ENCODE measurements around the gene UNC79.

The UNC79 gene

DNA sequence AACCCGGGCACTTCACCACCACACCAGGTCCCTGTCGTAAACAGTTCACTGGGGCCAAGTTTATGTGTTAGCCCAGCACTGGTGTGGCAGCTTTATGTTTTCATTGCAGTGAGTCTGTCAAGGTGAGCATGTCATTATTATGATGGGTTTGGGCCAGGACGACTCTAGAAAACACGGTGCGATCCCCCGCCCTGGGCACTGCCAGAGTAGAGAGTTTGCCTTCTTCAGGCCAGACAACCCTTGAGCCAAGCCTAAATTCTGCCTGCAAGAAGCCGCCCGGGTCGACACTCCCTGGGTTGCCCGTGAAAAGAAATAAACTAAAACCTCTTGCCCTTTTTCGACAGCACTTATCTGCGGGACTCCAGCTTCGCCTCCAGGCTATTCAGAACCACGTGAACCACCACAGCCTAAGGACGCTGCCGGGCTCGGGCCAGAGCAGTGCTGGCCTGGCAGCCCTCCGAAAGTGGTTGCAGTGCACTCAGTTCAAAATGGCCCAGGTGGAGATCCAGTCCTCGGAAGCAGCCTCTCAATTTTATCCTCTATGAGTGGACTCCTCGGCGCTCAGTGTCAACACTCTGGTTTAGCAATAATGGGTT, 275.7 kb downstream of the UNC79 start:
- no peaks in the 10 kb centered on the region for H3K27me3 ChIP-seq (ENCODE audit: insufficient read depth, insufficient read length)
- no peaks in the 10 kb centered on the region for H3K9me3 ChIP-seq (ENCODE audit: insufficient read depth, low read length)
- TF ChIP-seq YY1 (IDR thresholded peaks at IDR 0.05; ENCODE audit: insufficient read depth, insufficient read length): no peak
- TF ChIP-seq ZNF274 (IDR thresholded peaks at IDR 0.05; ENCODE audit: low read depth, low read length): no peak
- no peak for TF ChIP-seq SUZ12 (IDR thresholded peaks at IDR 0.05; ENCODE audit: extremely low read depth, insufficient read depth, insufficient read length)
- no peak overlapping the region for H3K4me3 ChIP-seq (ENCODE audit: insufficient read length, low read depth)
- peaks cover 2% of the 10 kb centered on the region for H3K4me1 ChIP-seq (ENCODE audit: insufficient read depth, insufficient read length)
- H3K9ac ChIP-seq (ENCODE audit: insufficient read length, low read depth): no peak overlapping the region
- no peak for DNase-seq (ENCODE audit: low read depth, low spot score)
- no peaks in the 10 kb centered on the region for H3K36me3 ChIP-seq (ENCODE audit: insufficient read depth, insufficient read length, low read length)

DNA sequence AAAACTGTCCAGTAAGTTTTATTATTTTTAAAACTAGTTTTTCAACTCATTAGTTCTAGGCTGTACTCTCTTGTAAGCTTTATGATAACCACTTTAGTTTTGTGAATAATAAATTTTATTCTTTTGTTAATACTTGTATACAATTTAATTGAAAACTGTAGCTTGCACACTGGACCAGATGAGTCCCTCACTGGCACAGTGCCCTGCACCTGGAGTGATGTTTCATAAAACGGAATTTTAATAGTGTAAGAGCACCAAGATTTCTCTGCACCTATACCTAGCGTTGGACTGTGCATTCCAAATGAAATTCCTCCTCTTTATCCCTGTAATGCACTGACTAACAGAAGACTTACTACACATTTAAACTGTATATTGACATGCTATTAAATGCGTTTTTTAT, 276.7 kb downstream of the UNC79 start:
- H3K9me3 ChIP-seq (ENCODE audit: insufficient read depth, low read length): no peaks in the 10 kb centered on the region
- no peaks in the 10 kb centered on the region for H3K27me3 ChIP-seq (ENCODE audit: insufficient read depth, insufficient read length)
- no peak for DNase-seq (ENCODE audit: low read depth, low spot score)
- peaks cover 5% of the 10 kb centered on the region for H3K4me1 ChIP-seq (ENCODE audit: insufficient read depth, insufficient read length)
- H3K4me3 ChIP-seq (ENCODE audit: insufficient read length, low read depth): no peak overlapping the region
- H3K36me3 ChIP-seq (ENCODE audit: insufficient read depth, insufficient read length, low read length): no peaks in the 10 kb centered on the region
- TF ChIP-seq SUZ12 (IDR thresholded peaks at IDR 0.05; ENCODE audit: extremely low read depth, insufficient read depth, insufficient read length) (no peak), YY1 (IDR thresholded peaks at IDR 0.05; ENCODE audit: insufficient read depth, insufficient read length) (no peak), ZNF274 (IDR thresholded peaks at IDR 0.05; ENCODE audit: low read depth, low read length) (no peak)
- no peak overlapping the region for H3K9ac ChIP-seq (ENCODE audit: insufficient read length, low read depth)

DNA sequence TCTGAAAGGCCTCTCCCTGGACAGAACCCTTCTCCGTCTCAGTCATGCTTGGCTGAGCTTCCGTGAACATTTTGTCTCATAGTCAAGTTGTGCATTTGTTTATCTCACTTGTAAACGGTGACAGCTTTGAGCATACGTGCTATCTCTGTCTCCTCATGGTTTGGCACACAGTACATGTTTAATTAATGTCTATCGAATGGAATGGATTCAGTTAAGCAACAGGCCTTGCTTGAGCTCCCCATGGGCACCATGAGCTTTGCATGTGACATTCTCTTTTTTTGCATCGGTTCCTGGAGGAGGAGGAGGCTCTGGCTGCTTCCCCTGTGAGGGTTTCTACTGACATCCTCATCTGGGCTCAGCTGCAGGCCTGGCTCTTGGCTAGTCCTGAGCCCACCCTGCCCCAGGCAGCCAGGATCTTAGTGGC, 277.6 kb downstream of the UNC79 start:
- Histone ChIP-seq H3K9ac (ENCODE audit: insufficient read length, low read depth) (no peak overlapping the region), H3K9me3 (ENCODE audit: insufficient read depth, low read length) (no peaks in the 10 kb centered on the region), H3K27me3 (ENCODE audit: insufficient read depth, insufficient read length) (no peaks in the 10 kb centered on the region), H3K36me3 (ENCODE audit: insufficient read depth, insufficient read length, low read length) (no peaks in the 10 kb centered on the region), H3K4me1 (ENCODE audit: insufficient read depth, insufficient read length) (peaks cover 8% of the 10 kb centered on the region), H3K4me3 (ENCODE audit: insufficient read length, low read depth) (no peak overlapping the region)
- no peak for DNase-seq (ENCODE audit: low read depth, low spot score)
- no peak for TF ChIP-seq YY1 (IDR thresholded peaks at IDR 0.05; ENCODE audit: insufficient read depth, insufficient read length)
- TF ChIP-seq SUZ12 (IDR thresholded peaks at IDR 0.05; ENCODE audit: extremely low read depth, insufficient read depth, insufficient read length): no peak
- no peak for TF ChIP-seq ZNF274 (IDR thresholded peaks at IDR 0.05; ENCODE audit: low read depth, low read length)

DNA sequence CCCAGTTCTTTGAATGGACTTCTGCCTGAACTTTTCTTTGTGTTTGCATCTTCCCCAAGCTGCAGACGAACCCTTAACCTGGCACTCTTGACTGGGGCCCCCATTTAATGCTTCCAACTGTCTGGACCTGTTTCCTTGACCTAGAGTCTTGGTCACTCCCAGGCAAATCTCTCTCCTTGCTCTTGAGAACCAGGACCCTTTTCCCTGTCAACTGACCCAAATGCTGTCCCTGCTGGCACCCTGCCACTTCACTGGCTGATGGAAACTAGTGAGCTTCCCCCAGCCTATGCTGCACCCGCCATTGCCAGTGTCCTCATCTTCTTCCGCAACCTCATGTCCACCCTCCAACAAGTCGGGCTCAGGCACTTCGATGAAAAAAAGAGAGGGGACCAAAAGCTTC, 278.1 kb downstream of the UNC79 start:
- no peak for TF ChIP-seq YY1 (IDR thresholded peaks at IDR 0.05; ENCODE audit: insufficient read depth, insufficient read length)
- no peak for TF ChIP-seq SUZ12 (IDR thresholded peaks at IDR 0.05; ENCODE audit: extremely low read depth, insufficient read depth, insufficient read length)
- no peak for TF ChIP-seq ZNF274 (IDR thresholded peaks at IDR 0.05; ENCODE audit: low read depth, low read length)
- H3K4me1 ChIP-seq (ENCODE audit: insufficient read depth, insufficient read length): peaks cover 8% of the 10 kb centered on the region
- no peak for DNase-seq (ENCODE audit: low read depth, low spot score)

DNA sequence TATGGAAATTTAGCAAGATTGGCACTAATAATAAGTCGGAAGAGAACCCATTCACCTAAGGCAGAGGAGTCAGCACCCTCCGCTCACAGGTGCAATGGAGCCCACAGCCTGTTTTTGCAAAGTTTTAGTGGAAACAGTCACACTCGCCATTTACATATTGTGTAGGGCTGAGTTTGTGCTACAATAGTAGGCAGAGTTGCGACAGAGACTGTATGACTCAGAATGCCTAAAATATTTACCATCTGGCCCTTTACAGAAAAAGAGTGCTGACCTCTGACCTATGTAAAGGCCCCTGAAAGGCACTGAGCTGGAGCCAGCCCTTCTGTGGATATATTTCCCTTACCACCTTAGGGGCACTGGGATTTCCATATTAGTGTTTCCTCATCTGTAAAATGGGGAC, 278.5 kb downstream of the UNC79 start:
- DNase-seq (ENCODE audit: low read depth, low spot score): no peak
- no peak overlapping the region for H3K4me3 ChIP-seq (ENCODE audit: insufficient read length, low read depth)

More for the DNA sequence above, 278.1 kb downstream of the UNC79 start:
- no peak overlapping the region for H3K4me3 ChIP-seq (ENCODE audit: insufficient read length, low read depth)
- H3K9ac ChIP-seq (ENCODE audit: insufficient read length, low read depth): no peak overlapping the region
- H3K9me3 ChIP-seq (ENCODE audit: insufficient read depth, low read length): no peaks in the 10 kb centered on the region
- no peaks in the 10 kb centered on the region for H3K27me3 ChIP-seq (ENCODE audit: insufficient read depth, insufficient read length)
- no peaks in the 10 kb centered on the region for H3K36me3 ChIP-seq (ENCODE audit: insufficient read depth, insufficient read length, low read length)

DNA sequence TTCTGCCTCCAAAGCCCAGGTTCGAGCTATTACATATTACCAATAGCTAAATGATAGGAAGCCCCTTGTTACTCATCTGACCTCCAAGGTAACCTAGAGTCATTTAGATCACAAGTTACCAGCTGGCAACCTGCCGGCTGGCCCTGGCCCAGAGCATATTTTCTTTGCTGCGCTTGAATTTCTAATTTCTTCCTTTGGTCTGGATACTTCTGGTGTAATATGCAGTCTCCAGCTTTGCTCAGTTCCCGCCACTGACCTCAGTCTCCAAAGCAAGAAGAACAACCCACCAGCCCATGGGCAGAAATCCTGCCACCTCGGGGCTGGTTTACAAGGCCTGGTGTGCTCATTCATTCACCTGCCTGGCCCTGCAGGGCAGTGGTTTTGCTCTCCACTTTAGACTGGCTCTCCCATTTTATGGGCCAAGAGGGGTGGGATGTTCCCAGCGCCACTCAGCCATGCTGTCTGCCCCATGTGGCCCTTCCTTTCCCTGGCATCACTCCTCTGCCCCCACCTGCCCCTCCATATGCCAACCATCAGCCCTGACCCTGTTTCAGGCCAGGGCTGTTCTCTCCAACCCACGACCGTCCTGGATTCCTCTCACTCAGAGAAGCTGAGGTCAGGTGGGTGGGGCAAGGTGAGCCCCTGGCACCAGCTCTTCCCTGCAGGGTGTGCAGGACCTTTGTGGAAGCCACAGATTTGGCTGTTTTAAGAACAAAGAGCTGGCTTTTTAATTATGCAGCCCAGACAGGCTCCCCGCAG, 281.5 kb downstream of the UNC79 start:
- TF ChIP-seq ZNF274 (IDR thresholded peaks at IDR 0.05; ENCODE audit: low read depth, low read length): no peak
- no peak for TF ChIP-seq SUZ12 (IDR thresholded peaks at IDR 0.05; ENCODE audit: extremely low read depth, insufficient read depth, insufficient read length)
- no peak for TF ChIP-seq YY1 (IDR thresholded peaks at IDR 0.05; ENCODE audit: insufficient read depth, insufficient read length)
- H3K9ac ChIP-seq (ENCODE audit: insufficient read length, low read depth): no peak overlapping the region
- no peaks in the 10 kb centered on the region for H3K36me3 ChIP-seq (ENCODE audit: insufficient read depth, insufficient read length, low read length)
- no peaks in the 10 kb centered on the region for H3K9me3 ChIP-seq (ENCODE audit: insufficient read depth, low read length)
- no peak for DNase-seq (ENCODE audit: low read depth, low spot score)
- no peak overlapping the region for H3K4me3 ChIP-seq (ENCODE audit: insufficient read length, low read depth)
- H3K4me1 ChIP-seq (ENCODE audit: insufficient read depth, insufficient read length): peaks cover 8% of the 10 kb centered on the region
- no peaks in the 10 kb centered on the region for H3K27me3 ChIP-seq (ENCODE audit: insufficient read depth, insufficient read length)

More for the DNA sequence above, 278.5 kb downstream of the UNC79 start:
- Histone ChIP-seq H3K27me3 (ENCODE audit: insufficient read depth, insufficient read length) (no peaks in the 10 kb centered on the region), H3K9ac (ENCODE audit: insufficient read length, low read depth) (no peak overlapping the region), H3K9me3 (ENCODE audit: insufficient read depth, low read length) (no peaks in the 10 kb centered on the region), H3K36me3 (ENCODE audit: insufficient read depth, insufficient read length, low read length) (no peaks in the 10 kb centered on the region), H3K4me1 (ENCODE audit: insufficient read depth, insufficient read length) (peaks cover 8% of the 10 kb centered on the region)
- TF ChIP-seq YY1 (IDR thresholded peaks at IDR 0.05; ENCODE audit: insufficient read depth, insufficient read length): no peak

DNA sequence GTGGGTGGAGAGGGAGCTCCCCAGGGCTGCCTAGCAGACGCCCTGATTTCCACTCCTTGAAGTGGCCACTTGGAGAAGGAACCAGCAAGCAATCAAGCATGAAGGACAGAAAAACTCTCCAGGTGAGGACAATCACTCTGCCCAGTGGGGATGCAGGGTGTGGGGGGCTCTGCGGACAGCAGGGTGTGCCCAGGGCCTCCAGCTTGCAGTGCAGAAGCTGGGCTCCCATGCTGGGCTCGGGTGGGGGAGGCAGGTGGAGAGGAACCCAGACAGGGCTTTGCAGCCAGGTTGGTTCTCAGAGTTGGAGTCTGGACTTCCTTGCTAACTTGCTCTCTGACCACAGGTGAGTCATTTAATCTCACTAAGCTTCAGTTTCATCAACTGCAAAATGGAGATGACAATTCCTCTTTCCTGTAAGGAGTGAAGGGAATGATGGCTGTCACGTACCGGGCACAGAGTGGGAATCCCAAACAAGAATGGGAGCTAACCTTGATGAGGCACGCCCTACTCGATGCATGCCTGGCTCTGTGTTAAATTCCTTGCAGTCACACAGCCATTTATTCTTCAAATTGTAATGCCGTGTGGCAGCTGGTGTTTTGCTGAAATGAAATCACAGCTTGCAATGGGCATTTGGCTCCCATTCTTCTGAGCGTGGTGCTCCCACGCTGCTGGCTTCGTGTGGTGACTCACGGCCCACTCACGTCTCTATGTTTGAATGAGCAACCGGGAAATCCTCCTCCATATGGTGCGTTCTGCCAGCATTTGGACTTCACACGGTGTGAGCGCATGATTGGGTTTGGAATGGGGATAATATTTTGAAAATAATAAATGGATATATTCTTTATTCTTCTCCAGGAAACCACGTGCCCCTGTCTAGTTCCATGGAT, 282.3 kb downstream of the UNC79 start:
- Histone ChIP-seq H3K27me3 (ENCODE audit: insufficient read depth, insufficient read length) (no peaks in the 10 kb centered on the region), H3K4me3 (ENCODE audit: insufficient read length, low read depth) (no peak overlapping the region), H3K9ac (ENCODE audit: insufficient read length, low read depth) (no peak overlapping the region), H3K4me1 (ENCODE audit: insufficient read depth, insufficient read length) (peaks cover 8% of the 10 kb centered on the region), H3K9me3 (ENCODE audit: insufficient read depth, low read length) (no peaks in the 10 kb centered on the region), H3K36me3 (ENCODE audit: insufficient read depth, insufficient read length, low read length) (no peaks in the 10 kb centered on the region)
- no peak for DNase-seq (ENCODE audit: low read depth, low spot score)
- no peak for TF ChIP-seq YY1 (IDR thresholded peaks at IDR 0.05; ENCODE audit: insufficient read depth, insufficient read length)
- no peak for TF ChIP-seq SUZ12 (IDR thresholded peaks at IDR 0.05; ENCODE audit: extremely low read depth, insufficient read depth, insufficient read length)
- TF ChIP-seq ZNF274 (IDR thresholded peaks at IDR 0.05; ENCODE audit: low read depth, low read length): no peak
